Activated T-helper 17 cell treated with anti-CD3 and anti-CD28 coated beads, Interleukin-2, amount 50 U/mL, for 72 hours (primary cell): ENCODE measurements around the gene RCCD1. TPM values are rescaled to one million over a fixed set of nuclear protein-coding genes. Genes with fewer than 3 reads are reported as not detected.

ENCODE experiments used
- ATAC-seq: fragments of 150-1000 bp; cut with Tn5 transposase; replicated peaks from 2 replicates; pipeline ENCODE4 v1.10.0; 2021; ENCODE audit warnings: mild to moderate bottlenecking, moderate library complexity
- H3K27ac Mint-ChIP-seq: one replicate; pipeline ENCODE4 v1.8.0; 2022; ENCODE audit warnings: mixed read lengths
- H3K27me3 Mint-ChIP-seq: one replicate; pipeline ENCODE4 v1.8.0; 2022; ENCODE audit warnings: mixed read lengths
- H3K36me3 Mint-ChIP-seq: one replicate; pipeline ENCODE4 v1.8.0; 2022; ENCODE audit warnings: low read depth, mild to moderate bottlenecking, mixed read lengths
- H3K4me1 Mint-ChIP-seq: one replicate; pipeline ENCODE4 v1.8.0; 2022; ENCODE audit warnings: mixed read lengths
- H3K4me3 Mint-ChIP-seq: one replicate; pipeline ENCODE4 v1.8.0; 2022; ENCODE audit warnings: mild to moderate bottlenecking, mixed read lengths
- H3K9me3 Mint-ChIP-seq: one replicate; pipeline ENCODE4 v1.8.0; 2022; ENCODE audit warnings: mixed read lengths
- total RNA-seq, 2 donors: library from RNA; stranded (reverse); gene quantifications; one replicate each; pipeline ENCODE4 v1.2.3, GENCODE V29; 2022

RCCD1 gene
- total RNA-seq, 2 donors from 2014 or later: 31.9 to 32.8 TPM

- Mint-ChIP-seq H3K36me3 (peaks cover 96% of the 10 kb centered on the region), H3K4me3 (no peak overlapping the region), H3K4me1 (no peaks in the 10 kb centered on the region), H3K9me3 (no peaks in the 10 kb centered on the region), H3K27ac (no peak overlapping the region), H3K27me3 (no peaks in the 10 kb centered on the region)
- no peak for ATAC-seq
Measured at GRCh38 chr15:90946538-90946937, 8.1 kb upstream of the RCCD1 start.

GRCh38 chr15:90946941-90947576, 7.6 kb upstream of the RCCD1 start:
- Mint-ChIP-seq H3K36me3 (peaks cover 96% of the 10 kb centered on the region), H3K4me1 (no peaks in the 10 kb centered on the region), H3K27me3 (no peaks in the 10 kb centered on the region), H3K9me3 (no peaks in the 10 kb centered on the region), H3K4me3 (no peak overlapping the region), H3K27ac (no peak overlapping the region)
- no peak for ATAC-seq

- peaks cover 96% of the 10 kb centered on the region for H3K36me3 Mint-ChIP-seq
- H3K4me3 Mint-ChIP-seq: no peak overlapping the region
- no peak for ATAC-seq
- no peak overlapping the region for H3K27ac Mint-ChIP-seq
- H3K4me1 Mint-ChIP-seq: no peaks in the 10 kb centered on the region
- H3K9me3 Mint-ChIP-seq: no peaks in the 10 kb centered on the region
- H3K27me3 Mint-ChIP-seq: no peaks in the 10 kb centered on the region
Measured at GRCh38 chr15:90947577-90948357, 6.9 kb upstream of the RCCD1 start.

GRCh38 chr15:90948506-90948905, 6.2 kb upstream of the RCCD1 start:
- peaks cover 3% of the 10 kb centered on the region for H3K4me1 Mint-ChIP-seq
- no peak overlapping the region for H3K27ac Mint-ChIP-seq
- no peak overlapping the region for H3K4me3 Mint-ChIP-seq
- peaks cover 96% of the 10 kb centered on the region for H3K36me3 Mint-ChIP-seq
- no peaks in the 10 kb centered on the region for H3K9me3 Mint-ChIP-seq
- no peaks in the 10 kb centered on the region for H3K27me3 Mint-ChIP-seq
- ATAC-seq: no peak

GRCh38 chr15:90949979-90950675, 4.6 kb upstream of the RCCD1 start:
- no peaks in the 10 kb centered on the region for H3K9me3 Mint-ChIP-seq
- H3K27ac Mint-ChIP-seq: no peak overlapping the region
- peaks cover 8% of the 10 kb centered on the region for H3K4me1 Mint-ChIP-seq
- no peak overlapping the region for H3K4me3 Mint-ChIP-seq
- H3K36me3 Mint-ChIP-seq: peaks cover 93% of the 10 kb centered on the region
- no peak for ATAC-seq
- H3K27me3 Mint-ChIP-seq: no peaks in the 10 kb centered on the region

- H3K4me1 Mint-ChIP-seq: peaks cover 8% of the 10 kb centered on the region
- no peaks in the 10 kb centered on the region for H3K27me3 Mint-ChIP-seq
- H3K4me3 Mint-ChIP-seq: no peak overlapping the region
- no peaks in the 10 kb centered on the region for H3K9me3 Mint-ChIP-seq
- H3K27ac Mint-ChIP-seq: no peak overlapping the region
- no peak for ATAC-seq
- peaks cover 87% of the 10 kb centered on the region for H3K36me3 Mint-ChIP-seq
Measured at GRCh38 chr15:90950676-90951075, 4.0 kb upstream of the RCCD1 start.

- Mint-ChIP-seq H3K9me3 (no peaks in the 10 kb centered on the region), H3K36me3 (peaks cover 71% of the 10 kb centered on the region), H3K4me3 (no peak overlapping the region), H3K27ac (peak overlapping the region; percentile 84), H3K4me1 (peaks cover 8% of the 10 kb centered on the region), H3K27me3 (no peaks in the 10 kb centered on the region)
- no peak for ATAC-seq
Measured at GRCh38 chr15:90952901-90953677, 1.6 kb upstream of the RCCD1 start.

GRCh38 chr15:90953947-90954711, 555 bp upstream of the RCCD1 start:
- no peaks in the 10 kb centered on the region for H3K27me3 Mint-ChIP-seq
- ATAC-seq: no peak
- peak overlapping the region; percentile 84 for H3K27ac Mint-ChIP-seq

GRCh38 chr15:90955624-90956273, 1.1 kb downstream of the RCCD1 start:
- Mint-ChIP-seq H3K36me3 (peaks cover 59% of the 10 kb centered on the region), H3K4me1 (peaks cover 8% of the 10 kb centered on the region), H3K27ac (peak overlapping the region; percentile 84), H3K27me3 (no peaks in the 10 kb centered on the region), H3K4me3 (peak overlapping the region; percentile 81), H3K9me3 (no peaks in the 10 kb centered on the region)
- no peak for ATAC-seq

More at GRCh38 chr15:90953947-90954711, 555 bp upstream of the RCCD1 start:
- peaks cover 8% of the 10 kb centered on the region for H3K4me1 Mint-ChIP-seq
- H3K4me3 Mint-ChIP-seq: peak overlapping the region; percentile 81
- H3K36me3 Mint-ChIP-seq: peaks cover 62% of the 10 kb centered on the region
- H3K9me3 Mint-ChIP-seq: no peaks in the 10 kb centered on the region

- no peaks in the 10 kb centered on the region for H3K27me3 Mint-ChIP-seq
- H3K27ac Mint-ChIP-seq: peak overlapping the region; percentile 67
- H3K9me3 Mint-ChIP-seq: no peaks in the 10 kb centered on the region
- ATAC-seq: no peak
- peak overlapping the region; percentile 81 for H3K4me3 Mint-ChIP-seq
- peaks cover 59% of the 10 kb centered on the region for H3K36me3 Mint-ChIP-seq
- peaks cover 8% of the 10 kb centered on the region for H3K4me1 Mint-ChIP-seq
Measured at GRCh38 chr15:90956274-90957030, 1.8 kb downstream of the RCCD1 start.

- H3K27ac Mint-ChIP-seq: no peak overlapping the region
- no peak for ATAC-seq
- peaks cover 59% of the 10 kb centered on the region for H3K36me3 Mint-ChIP-seq
Measured at GRCh38 chr15:90957031-90957790, 2.5 kb downstream of the RCCD1 start.

GRCh38 chr15:90957791-90958190, 3.1 kb downstream of the RCCD1 start:
- Mint-ChIP-seq H3K4me3 (peak overlapping the region; percentile 46), H3K4me1 (peaks cover 8% of the 10 kb centered on the region), H3K9me3 (no peaks in the 10 kb centered on the region), H3K27me3 (no peaks in the 10 kb centered on the region), H3K36me3 (peaks cover 59% of the 10 kb centered on the region), H3K27ac (no peak overlapping the region)
- no peak for ATAC-seq

More at GRCh38 chr15:90957031-90957790, 2.5 kb downstream of the RCCD1 start:
- Mint-ChIP-seq H3K4me1 (peaks cover 8% of the 10 kb centered on the region), H3K4me3 (peak overlapping the region; percentile 46), H3K27me3 (no peaks in the 10 kb centered on the region), H3K9me3 (no peaks in the 10 kb centered on the region)
